Mononuclear cell (primary cell): ENCODE measurements around the gene ARMC5. TPM values are rescaled to one million over a fixed set of nuclear protein-coding genes. Genes with fewer than 3 reads are reported as not detected.
"Not testable (repeated sequence)": the region's sequence is repeated elsewhere in the genome, so short reads cannot be mapped to it uniquely, and the experiment has no call there.

Source experiments
- H3K27me3 ChIP-seq: 2 replicates; pipeline ENCODE4 v1.6.0; 2011; ENCODE audit warnings: low read length, control low read depth; ENCODE audit not compliant: insufficient read depth
- H3K4me1 ChIP-seq: 2 replicates; pipeline ENCODE4 v1.5.1; 2011; ENCODE audit warnings: mild to moderate bottlenecking, low read length, control low read depth; ENCODE audit not compliant: insufficient read depth
- H3K4me3 ChIP-seq: 2 replicates; pipeline ENCODE4 v1.5.1; 2011; ENCODE audit warnings: mild to moderate bottlenecking, low read length, moderate library complexity
- H3K9me3 ChIP-seq: 2 replicates; pipeline ENCODE4 v1.5.1; 2011; ENCODE audit warnings: low read depth, mild to moderate bottlenecking, control low read depth, low read length
- total RNA-seq: library from RNA; depleted of rRNA; stranded (reverse); fragments of >200 nt; gene quantifications from one replicate; pipeline ENCODE4 v1.2.3, GENCODE V29; 2012

The ARMC5 gene
- total RNA-seq, 1 donor, result 9.2 TPM

- Histone ChIP-seq H3K9me3 (no peaks in the 10 kb centered on the region), H3K4me3 (peak overlapping the region; percentile 24), H3K27me3 (no peaks in the 10 kb centered on the region), H3K4me1 (peaks cover 5% of the 10 kb centered on the region)
These were observed 31.6 kb upstream of the ARMC5 start for GRCh38 chr16:31427441-31428278.

DNA sequence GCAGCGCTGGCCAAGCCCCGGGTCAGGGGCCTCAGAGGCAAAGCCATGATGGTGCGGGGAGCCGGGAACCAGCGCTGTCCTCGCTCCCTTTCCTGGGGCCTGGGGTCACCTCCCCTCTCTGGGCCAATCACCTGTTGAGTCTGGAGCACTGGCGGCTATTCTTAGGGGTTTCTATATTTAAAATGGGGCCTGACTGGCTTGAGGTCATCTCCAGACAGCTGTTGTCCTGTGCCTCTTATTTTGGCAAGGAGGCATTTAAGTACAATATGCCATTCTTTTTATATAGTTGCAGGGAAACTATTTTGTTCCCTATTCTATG is 31.1 kb upstream of the ARMC5 start, which contains the start of gene COX6A2:
TSS of gene COX6A2 (minus strand) at position 82 of the 319 bp plus-strand sequence. CDS start at position 47, 35 bp downstream.
- Histone ChIP-seq H3K4me3 (peak within 1 kb of the TSS; percentile 24), H3K4me1 (peaks cover 5% of the 10 kb centered on the region), H3K27me3 (no peaks in the 10 kb centered on the region), H3K9me3 (no peaks in the 10 kb centered on the region)

DNA sequence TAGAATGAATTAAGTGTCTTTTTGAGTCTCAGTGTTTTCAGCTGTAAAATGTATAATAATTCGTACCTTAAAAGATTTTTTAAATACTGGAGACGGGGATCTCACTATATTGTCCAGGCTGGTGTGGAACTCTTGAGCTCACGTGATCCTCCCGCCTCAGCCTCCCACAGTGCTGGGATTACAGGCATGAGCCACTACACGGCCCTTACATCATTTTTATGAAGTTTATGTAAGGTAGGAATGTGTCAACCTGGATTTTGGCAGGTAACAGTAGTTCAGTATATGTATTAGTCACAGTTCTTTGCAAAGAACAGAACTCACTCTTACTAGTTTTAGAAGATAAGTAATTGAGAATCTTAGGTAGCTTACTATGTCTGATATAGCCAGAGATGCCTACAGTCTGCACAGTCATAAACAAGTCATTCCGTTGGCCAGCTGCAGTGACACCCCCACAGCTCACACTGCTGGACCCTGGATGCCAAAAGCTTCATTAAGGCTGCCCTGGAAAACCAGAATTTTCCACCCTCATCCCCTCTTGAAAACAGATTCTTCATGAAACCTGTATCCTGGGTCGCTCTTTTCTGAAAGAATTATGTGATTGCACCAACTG is 30.6 kb upstream of the ARMC5 start:
- Histone ChIP-seq H3K9me3 (no peaks in the 10 kb centered on the region), H3K4me1 (peaks cover 5% of the 10 kb centered on the region), H3K4me3 (no peak overlapping the region), H3K27me3 (no peaks in the 10 kb centered on the region)

- Histone ChIP-seq H3K4me1 (peaks cover 5% of the 10 kb centered on the region), H3K27me3 (no peaks in the 10 kb centered on the region), H3K4me3 (no peak overlapping the region), H3K9me3 (no peaks in the 10 kb centered on the region)
These were observed 30.0 kb upstream of the ARMC5 start for GRCh38 chr16:31429314-31429713.

DNA sequence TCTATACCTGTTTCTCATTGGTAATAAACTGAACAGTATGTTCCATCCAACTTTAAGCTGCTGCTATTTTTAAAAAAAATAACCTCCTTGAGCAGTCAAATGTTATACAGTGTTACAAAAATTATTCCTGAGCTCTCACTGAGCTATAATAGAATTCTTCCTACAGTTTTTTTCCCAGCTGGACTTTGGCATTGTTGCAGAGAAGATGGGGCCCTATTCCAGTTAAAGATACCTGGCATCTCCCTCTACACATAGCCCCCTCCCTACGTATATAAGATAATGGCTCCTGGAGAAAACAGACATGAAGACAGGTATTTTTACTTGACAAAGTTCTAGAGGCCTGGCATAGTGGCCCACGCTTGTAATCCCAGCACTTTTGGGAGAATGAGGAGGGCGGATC is 29.5 kb upstream of the ARMC5 start:
- Histone ChIP-seq H3K4me1 (peaks cover 5% of the 10 kb centered on the region), H3K9me3 (no peaks in the 10 kb centered on the region), H3K4me3 (no peak overlapping the region), H3K27me3 (no peaks in the 10 kb centered on the region)

DNA sequence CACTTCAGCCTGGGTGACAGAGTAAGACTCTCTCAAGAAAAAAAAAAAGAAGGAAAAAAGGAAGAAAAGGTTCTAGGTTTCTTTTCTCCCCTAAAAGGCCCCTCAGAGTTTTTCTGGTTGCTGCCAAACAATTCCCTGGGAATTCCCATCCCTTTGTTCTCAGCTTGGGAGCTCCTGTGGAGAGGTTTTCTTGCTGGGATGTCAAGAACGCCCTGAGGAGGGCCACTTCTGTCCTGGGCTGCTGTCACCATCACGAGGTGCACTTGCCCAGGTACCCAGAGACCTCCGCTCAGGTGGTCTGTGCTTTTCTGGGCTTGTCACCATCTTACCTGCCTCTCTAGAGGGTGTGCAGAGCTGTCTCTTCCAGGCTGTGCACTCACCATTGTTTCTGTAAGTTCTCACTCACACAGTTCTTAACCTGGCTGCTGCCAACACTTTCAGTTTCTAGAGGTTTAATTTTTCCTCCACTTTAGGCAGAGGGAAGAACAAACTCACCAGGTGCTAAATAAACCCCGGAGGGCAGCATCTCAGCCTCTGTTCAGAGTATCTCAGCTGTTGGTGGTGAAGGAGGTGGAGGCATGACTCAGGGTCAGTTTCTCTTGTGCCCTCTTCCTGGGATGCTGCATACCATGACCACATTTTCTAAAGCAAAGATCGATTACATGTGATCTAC is 28.8 kb upstream of the ARMC5 start:
- Histone ChIP-seq H3K4me1 (peaks cover 5% of the 10 kb centered on the region), H3K9me3 (no peaks in the 10 kb centered on the region), H3K27me3 (no peaks in the 10 kb centered on the region), H3K4me3 (no peak overlapping the region)

- Histone ChIP-seq H3K27me3 (no peaks in the 10 kb centered on the region), H3K4me1 (no peaks in the 10 kb centered on the region), H3K9me3 (no peaks in the 10 kb centered on the region), H3K4me3 (no peak overlapping the region)
These were observed 23.7 kb upstream of the ARMC5 start for GRCh38 chr16:31435341-31436220.

DNA sequence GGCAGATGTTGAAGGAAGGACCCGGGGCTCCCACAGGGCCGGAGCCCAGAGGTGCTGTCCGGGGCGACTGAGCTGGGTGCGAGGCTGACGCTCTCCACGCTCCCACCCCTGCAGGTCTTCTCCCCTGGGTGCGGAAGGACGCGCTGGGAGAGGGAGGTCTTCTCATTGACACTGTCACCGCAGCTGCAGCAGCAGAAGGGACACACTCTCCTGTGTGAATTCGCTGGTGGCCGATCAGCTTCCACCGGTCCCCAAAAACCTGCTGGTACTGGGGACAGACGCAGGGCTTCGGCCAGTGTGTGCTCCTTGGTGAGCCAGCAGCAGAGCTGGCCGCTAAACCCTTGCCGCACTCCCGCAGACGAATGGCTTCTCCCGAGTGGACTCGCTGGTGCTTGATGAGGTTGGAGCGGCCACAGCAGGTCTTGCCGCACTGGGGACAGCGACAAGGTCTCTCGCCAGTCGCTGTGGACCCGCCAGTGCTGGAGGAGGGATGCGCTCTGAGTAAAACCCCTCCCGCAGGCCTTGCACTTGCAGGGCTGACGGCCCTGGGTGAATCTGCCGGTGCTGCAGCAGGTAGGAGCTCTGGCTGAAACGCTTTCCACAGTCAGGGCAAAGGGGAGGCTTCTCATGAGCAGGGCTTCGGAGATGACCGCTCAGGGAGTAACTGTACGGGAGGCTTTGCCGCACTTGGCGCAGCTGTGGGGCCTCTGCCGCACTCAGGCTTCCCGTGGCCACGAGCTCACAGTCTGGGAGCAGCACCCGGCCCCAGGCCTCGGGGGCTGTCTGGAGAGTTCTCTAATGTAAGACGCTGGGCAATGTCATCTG is 22.9 kb upstream of the ARMC5 start:
- H3K4me3 ChIP-seq, result no peak overlapping the region
- no peaks in the 10 kb centered on the region for H3K27me3 ChIP-seq
- H3K4me1 ChIP-seq, result no peaks in the 10 kb centered on the region
- no peaks in the 10 kb centered on the region for H3K9me3 ChIP-seq

- no peak overlapping the region for H3K4me3 ChIP-seq
- peaks cover 7% of the 10 kb centered on the region for H3K4me1 ChIP-seq
- H3K9me3 ChIP-seq, result no peaks in the 10 kb centered on the region
- H3K27me3 ChIP-seq, result no peaks in the 10 kb centered on the region
These were observed 20.9 kb upstream of the ARMC5 start for GRCh38 chr16:31438414-31438813.

DNA sequence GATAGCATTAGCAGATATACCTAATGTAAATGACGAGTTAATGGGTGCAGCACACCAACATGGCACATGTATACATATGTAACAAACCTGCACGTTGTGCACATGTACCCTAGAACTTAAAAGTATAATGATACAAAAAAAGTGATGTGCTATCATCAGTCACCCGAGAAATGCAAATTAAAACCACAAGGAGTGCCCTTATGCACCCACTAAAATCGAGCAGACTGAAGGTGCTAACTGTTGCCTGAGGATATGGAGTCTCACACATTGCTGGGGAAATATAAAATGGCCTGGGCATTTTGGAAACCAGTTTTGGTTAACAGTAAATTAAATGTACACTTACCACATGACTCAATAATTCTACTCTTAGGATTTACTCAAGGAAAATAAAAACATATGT is 20.3 kb upstream of the ARMC5 start:
- not testable (repeated sequence) for H3K27me3 ChIP-seq, H3K9me3 ChIP-seq, H3K4me3 ChIP-seq

GRCh38 chr16:31439519-31439918 is 19.8 kb upstream of the ARMC5 start:
- H3K4me1 ChIP-seq, result peaks cover 7% of the 10 kb centered on the region
- no peaks in the 10 kb centered on the region for H3K9me3 ChIP-seq
- no peaks in the 10 kb centered on the region for H3K27me3 ChIP-seq
- no peak overlapping the region for H3K4me3 ChIP-seq

More for the DNA sequence above, 20.3 kb upstream of the ARMC5 start:
- not testable (repeated sequence) for H3K4me1 ChIP-seq

- Histone ChIP-seq H3K4me3 (no peak overlapping the region), H3K27me3 (no peaks in the 10 kb centered on the region), H3K4me1 (peaks cover 7% of the 10 kb centered on the region), H3K9me3 (no peaks in the 10 kb centered on the region)
These were observed 18.7 kb upstream of the ARMC5 start for GRCh38 chr16:31440516-31441184.

DNA sequence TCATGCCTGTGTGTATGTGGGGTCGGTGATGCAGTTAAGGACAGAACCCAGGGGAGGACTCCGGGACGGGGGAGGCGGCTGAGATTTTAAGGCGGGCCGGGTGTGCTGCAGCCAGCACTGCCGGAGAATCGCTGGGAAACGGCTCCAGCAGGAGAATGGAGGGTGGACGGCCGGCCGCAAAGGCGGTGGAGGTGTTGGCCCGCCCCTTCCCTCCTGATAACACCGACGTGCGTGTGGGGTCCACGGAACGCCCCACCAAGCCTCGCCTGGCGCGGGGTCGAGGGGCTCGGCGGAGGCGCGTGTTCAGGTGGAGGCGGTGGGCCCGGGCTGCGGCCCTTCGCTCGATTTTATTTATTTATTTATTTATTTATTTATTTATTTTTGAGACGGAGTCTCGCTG is 17.3 kb upstream of the ARMC5 start:
- no peaks in the 10 kb centered on the region for H3K27me3 ChIP-seq
- no peaks in the 10 kb centered on the region for H3K9me3 ChIP-seq
- H3K4me3 ChIP-seq, result no peak overlapping the region
- peaks cover 7% of the 10 kb centered on the region for H3K4me1 ChIP-seq

- not testable (repeated sequence) for H3K4me1 ChIP-seq, H3K4me3 ChIP-seq, H3K27me3 ChIP-seq, H3K9me3 ChIP-seq
These were observed 13.4 kb upstream of the ARMC5 start for GRCh38 chr16:31445931-31446330.
